SK-N-SH treated with all-trans-retinoic acid at 6 μM for 48 hours (cell line): ENCODE results near the gene MS4A13.

Source experiments
- CREB5 ChIP-seq: fragments of 250-450 bp; sonication (Bioruptor Pico); IDR thresholded peaks from 2 replicates; pipeline ENCODE4 v1.5.1; 2020; ENCODE audit warnings: low read depth, mild to moderate bottlenecking, moderate library complexity
- CSDC2 ChIP-seq: fragments of 250-450 bp; sonication (Bioruptor Pico); IDR thresholded peaks from 2 replicates; pipeline ENCODE4 v1.5.0; 2020; ENCODE audit warnings: mild to moderate bottlenecking, moderate library complexity
- ESRRG ChIP-seq: fragments of 250-450 bp; sonication (Bioruptor Pico); IDR thresholded peaks from 2 replicates; pipeline ENCODE4 v1.6.1; 2021; ENCODE audit warnings: mild to moderate bottlenecking
- PATZ1 ChIP-seq: fragments of 250-450 bp; sonication (Bioruptor Pico); IDR thresholded peaks from 2 replicates; pipeline ENCODE4 v1.8.0; 2020; ENCODE audit warnings: mild to moderate bottlenecking, moderate library complexity, borderline replicate concordance
- RARB ChIP-seq: fragments of 250-450 bp; sonication (Bioruptor Pico); IDR thresholded peaks from 2 replicates; pipeline ENCODE4 v1.8.0; 2021; ENCODE audit warnings: mild to moderate bottlenecking, moderate library complexity
- TCF4 ChIP-seq: fragments of 250-450 bp; sonication (Bioruptor Pico); IDR thresholded peaks from 2 replicates; pipeline ENCODE4 v1.8.0; 2021; ENCODE audit warnings: mild to moderate bottlenecking, moderate library complexity, borderline replicate concordance
- TOX ChIP-seq: fragments of 250-450 bp; sonication (Bioruptor Pico); IDR thresholded peaks from 2 replicates; pipeline ENCODE4 v1.8.0; 2021; ENCODE audit warnings: mild to moderate bottlenecking, moderate library complexity, borderline replicate concordance
- ZC3H10 ChIP-seq: fragments of 250-450 bp; sonication (Bioruptor Pico); IDR thresholded peaks from 2 replicates; pipeline ENCODE4 v1.5.1; 2021; ENCODE audit warnings: mild to moderate bottlenecking, moderate library complexity
- ZFP30 ChIP-seq: fragments of 450-650 bp; formaldehyde crosslinking; IDR thresholded peaks from 2 replicates; pipeline ENCODE4 v1.5.0; 2022; ENCODE audit warnings: mild to moderate bottlenecking, moderate library complexity
- ZNF70 ChIP-seq: fragments of 450-650 bp; formaldehyde crosslinking; IDR thresholded peaks from 2 replicates; pipeline ENCODE4 v1.5.0; 2020; ENCODE audit warnings: mild to moderate bottlenecking, moderate library complexity
- ZNF8 ChIP-seq: fragments of 450-650 bp; formaldehyde crosslinking; IDR thresholded peaks from 2 replicates; pipeline ENCODE4 v1.5.0; 2020; ENCODE audit warnings: mild to moderate bottlenecking, moderate library complexity

DNA sequence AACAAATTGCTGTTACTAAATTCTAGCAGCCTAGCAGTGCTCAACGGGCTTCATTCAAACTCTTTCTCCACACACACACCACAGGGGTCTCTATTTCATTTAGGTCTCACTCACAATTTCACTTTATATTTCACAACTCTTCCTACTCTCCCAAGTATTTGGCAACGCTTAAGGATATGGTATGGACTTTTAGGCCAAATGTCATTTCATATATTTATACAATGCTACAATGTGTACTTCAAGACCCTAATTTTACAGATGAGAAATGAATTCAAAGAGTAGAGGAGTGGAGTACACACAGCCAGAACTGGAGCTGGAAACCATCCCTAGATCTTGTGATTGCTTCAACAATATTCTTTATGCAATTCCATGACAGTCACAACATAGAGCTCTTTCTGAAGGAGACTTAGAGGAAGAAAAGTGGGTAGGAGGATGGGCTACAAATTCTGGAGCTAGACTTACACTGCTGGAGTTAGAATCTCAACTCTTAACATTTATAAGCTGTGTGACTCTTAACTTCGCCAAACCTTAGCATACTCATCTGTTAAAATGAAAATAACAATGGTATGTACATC is 2.5 kb upstream of the MS4A13 start:
- TF ChIP-seq ZNF8 (CRISPR knock-in tag) (no peak), RARB (CRISPR knock-in tag) (no peak), CREB5 (CRISPR knock-in tag) (no peak), ZC3H10 (no peak), ZFP30 (CRISPR knock-in tag) (no peak), TCF4 (CRISPR knock-in tag) (no peak), ESRRG (CRISPR knock-in tag) (no peak), CSDC2 (CRISPR knock-in tag) (no peak), PATZ1 (CRISPR knock-in tag) (no peak), ZNF70 (no peak), TOX (CRISPR knock-in tag) (no peak)
